Measurements from ENCODE around the gene PKIG.

Gene PKIG

DNA sequence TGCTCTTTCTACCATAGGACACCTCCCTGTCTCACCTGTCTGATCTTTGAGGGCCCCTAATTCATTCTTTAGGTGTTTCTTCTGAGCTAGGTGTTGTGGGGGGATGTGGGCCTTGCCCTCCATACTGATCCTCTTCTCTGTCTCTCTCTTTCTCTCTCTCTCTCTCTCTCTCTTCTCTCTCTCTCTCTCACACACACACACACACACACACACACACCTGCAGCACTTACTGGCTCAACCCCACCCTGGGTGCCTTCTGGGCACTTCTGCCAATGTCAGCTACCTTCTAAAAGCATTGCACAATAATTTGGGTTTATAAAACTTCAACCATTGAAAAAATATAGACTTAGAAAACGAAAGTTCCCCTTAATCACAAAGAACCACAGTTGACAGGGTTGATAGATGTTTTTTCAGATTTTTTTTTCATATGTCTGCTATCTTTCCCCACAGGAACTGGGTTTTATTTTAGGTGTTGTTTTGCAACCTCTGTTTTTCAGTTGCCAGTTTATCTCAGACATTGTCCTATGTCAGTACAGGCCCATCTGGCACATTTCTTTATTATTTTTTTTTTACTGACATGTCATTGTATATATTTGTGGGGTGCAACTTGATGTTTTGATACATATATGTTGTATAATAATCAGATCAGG is 28.1 kb downstream of the PKIG start:
- Histone ChIP-seq H3K4me3 (ENCODE audit: insufficient read depth, low read length, poor library complexity, severe bottlenecking) (no peak overlapping the region), H3K4me2 (ENCODE audit: low read depth, low read length, poor library complexity, severe bottlenecking) (peak overlapping the region; percentile 60), H3K9ac (ENCODE audit: low read length) (peak overlapping the region; percentile 48), H3F3A (ENCODE audit: insufficient read depth) (peaks cover 40% of the 10 kb centered on the region), H3K27me3 (ENCODE audit: low read length) (no peaks in the 10 kb centered on the region), H2AFZ (ENCODE audit: low read depth, low read length, severe bottlenecking) (peak overlapping the region; percentile 93), H3K9me2 (replicated peaks; ENCODE audit: insufficient read depth, low read length) (no peaks in the 10 kb centered on the region), H3K36me3 (ENCODE audit: low read length) (peaks cover 3% of the 10 kb centered on the region; the same call in 1 of the 2 replicates), H3K79me2 (ENCODE audit: insufficient read depth, low read length) (0 out of 2 replicates have a peak, but pooled peaks cover 4% of the 10 kb centered on the region), H4K20me1 (ENCODE audit: low read depth, low read length) (no peaks in the 10 kb centered on the region), H3K9me3 (ENCODE audit: insufficient read depth, low read length) (no peaks in the 10 kb centered on the region), H3K27ac (ENCODE audit: low read depth, low read length) (peak overlapping the region; percentile 96)
- TF ChIP-seq, protein P1, sequence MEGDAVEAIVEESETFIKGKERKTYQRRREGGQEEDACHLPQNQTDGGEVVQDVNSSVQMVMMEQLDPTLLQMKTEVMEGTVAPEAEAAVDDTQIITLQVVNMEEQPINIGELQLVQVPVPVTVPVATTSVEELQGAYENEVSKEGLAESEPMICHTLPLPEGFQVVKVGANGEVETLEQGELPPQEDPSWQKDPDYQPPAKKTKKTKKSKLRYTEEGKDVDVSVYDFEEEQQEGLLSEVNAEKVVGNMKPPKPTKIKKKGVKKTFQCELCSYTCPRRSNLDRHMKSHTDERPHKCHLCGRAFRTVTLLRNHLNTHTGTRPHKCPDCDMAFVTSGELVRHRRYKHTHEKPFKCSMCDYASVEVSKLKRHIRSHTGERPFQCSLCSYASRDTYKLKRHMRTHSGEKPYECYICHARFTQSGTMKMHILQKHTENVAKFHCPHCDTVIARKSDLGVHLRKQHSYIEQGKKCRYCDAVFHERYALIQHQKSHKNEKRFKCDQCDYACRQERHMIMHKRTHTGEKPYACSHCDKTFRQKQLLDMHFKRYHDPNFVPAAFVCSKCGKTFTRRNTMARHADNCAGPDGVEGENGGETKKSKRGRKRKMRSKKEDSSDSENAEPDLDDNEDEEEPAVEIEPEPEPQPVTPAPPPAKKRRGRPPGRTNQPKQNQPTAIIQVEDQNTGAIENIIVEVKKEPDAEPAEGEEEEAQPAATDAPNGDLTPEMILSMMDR (IDR thresholded peaks at IDR 0.05; ENCODE audit: insufficient read depth, low read length, poor library complexity, severe bottlenecking), result no peak
- no peak for TF ChIP-seq EZH2phosphoT487 (conservative IDR thresholded peaks at IDR 0.05; ENCODE audit: low read length)

DNA sequence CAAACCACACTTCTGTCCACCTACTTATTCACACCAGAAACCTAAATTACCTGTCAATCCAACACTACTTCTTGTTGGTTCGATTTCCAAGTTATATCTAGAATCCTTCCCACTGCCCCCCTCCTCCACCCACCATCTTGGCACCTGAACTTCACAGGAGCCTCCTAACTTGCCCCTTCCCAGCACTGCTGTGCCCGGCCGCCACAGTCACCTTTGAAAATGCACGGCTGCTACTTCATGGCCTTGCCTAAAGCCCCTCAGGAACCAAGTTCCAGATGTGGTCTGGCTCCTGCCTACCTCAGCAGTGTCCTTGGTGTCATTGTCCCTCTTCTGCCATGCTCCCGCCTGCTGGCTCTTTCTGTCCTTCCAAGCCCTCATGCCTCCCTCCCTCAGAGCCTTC is 31.2 kb downstream of the PKIG start:
- Histone ChIP-seq H3K79me2 (ENCODE audit: insufficient read depth, low read length) (0 out of 2 replicates have a peak, but pooled peaks cover 4% of the 10 kb centered on the region), H3K36me3 (ENCODE audit: low read length) (peaks cover 3% of the 10 kb centered on the region; the same call in 1 of the 2 replicates), H3K9me3 (ENCODE audit: insufficient read depth, low read length) (no peaks in the 10 kb centered on the region), H3K9ac (ENCODE audit: low read length) (no peak overlapping the region), H3K27me3 (ENCODE audit: low read length) (no peaks in the 10 kb centered on the region), H3K27ac (ENCODE audit: low read depth, low read length) (peak overlapping the region; percentile 96), H3K4me2 (ENCODE audit: low read depth, low read length, poor library complexity, severe bottlenecking) (no peak overlapping the region), H3K9me2 (replicated peaks; ENCODE audit: insufficient read depth, low read length) (no peaks in the 10 kb centered on the region), H4K20me1 (ENCODE audit: low read depth, low read length) (no peaks in the 10 kb centered on the region), H3F3A (ENCODE audit: insufficient read depth) (peaks cover 54% of the 10 kb centered on the region), H2AFZ (ENCODE audit: low read depth, low read length, severe bottlenecking) (no peak overlapping the region), H3K4me3 (ENCODE audit: insufficient read depth, low read length, poor library complexity, severe bottlenecking) (no peak overlapping the region)
- TF ChIP-seq, protein P1 (IDR thresholded peaks at IDR 0.05; ENCODE audit: insufficient read depth, low read length, poor library complexity, severe bottlenecking), result no peak
- no peak for TF ChIP-seq EZH2phosphoT487 (conservative IDR thresholded peaks at IDR 0.05; ENCODE audit: low read length)

DNA sequence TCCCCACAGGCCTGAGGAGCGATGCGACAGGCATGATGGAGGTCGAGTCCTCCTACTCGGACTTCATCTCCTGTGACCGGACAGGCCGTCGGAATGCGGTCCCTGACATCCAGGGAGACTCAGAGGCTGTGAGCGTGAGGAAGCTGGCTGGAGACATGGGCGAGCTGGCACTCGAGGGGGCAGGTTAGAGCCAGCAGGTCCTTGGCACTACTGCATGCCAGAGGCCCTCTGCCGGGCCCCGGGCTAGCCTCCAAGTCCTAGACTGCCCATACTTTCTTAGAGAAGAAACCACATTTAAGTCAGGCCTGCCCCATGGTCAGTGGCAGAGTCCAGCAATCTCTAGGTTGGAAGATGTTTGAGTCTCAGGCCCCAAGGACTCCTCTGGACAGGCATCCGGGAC is 32.1 kb downstream of the PKIG start:
- H3K4me3 ChIP-seq (ENCODE audit: insufficient read depth, low read length, poor library complexity, severe bottlenecking), result no peak overlapping the region
- H3K27me3 ChIP-seq (ENCODE audit: low read length), result no peaks in the 10 kb centered on the region
- H3K9me3 ChIP-seq (ENCODE audit: insufficient read depth, low read length), result no peaks in the 10 kb centered on the region
- H3K9me2 ChIP-seq (replicated peaks; ENCODE audit: insufficient read depth, low read length), result no peaks in the 10 kb centered on the region
- no peaks in the 10 kb centered on the region for H4K20me1 ChIP-seq (ENCODE audit: low read depth, low read length)
- H3K27ac ChIP-seq (ENCODE audit: low read depth, low read length), result peak overlapping the region; percentile 96
- peaks cover 58% of the 10 kb centered on the region for H3F3A ChIP-seq (ENCODE audit: insufficient read depth)
- peaks cover 3% of the 10 kb centered on the region; the same call in 1 of the 2 replicates for H3K36me3 ChIP-seq (ENCODE audit: low read length)
- 0 out of 2 replicates have a peak, but pooled peaks cover 4% of the 10 kb centered on the region for H3K79me2 ChIP-seq (ENCODE audit: insufficient read depth, low read length)
- H3K9ac ChIP-seq (ENCODE audit: low read length), result peak overlapping the region; percentile 41
- H2AFZ ChIP-seq (ENCODE audit: low read depth, low read length, severe bottlenecking), result no peak overlapping the region
- no peak for TF ChIP-seq EZH2phosphoT487 (conservative IDR thresholded peaks at IDR 0.05; ENCODE audit: low read length)
- TF ChIP-seq, protein P1 (IDR thresholded peaks at IDR 0.05; ENCODE audit: insufficient read depth, low read length, poor library complexity, severe bottlenecking), result no peak
- peak overlapping the region; percentile 44 for H3K4me2 ChIP-seq (ENCODE audit: low read depth, low read length, poor library complexity, severe bottlenecking)
